Gastroesophageal sphincter (tissue), 3 donors: ENCODE results near the gene DYNC1I2.

Experiments used
- CTCF ChIP-seq, 4 experiments: fragments of 200-600 bp in 2 of 4; fragments of 450-650 bp in 2 of 4; sonication (generic) in 1 of 4; IDR thresholded peaks; one replicate each; pipeline ENCODE4 v1.5.1; 2017 to 2019; ENCODE audit warnings: antibody characterized with exemption in 4 of 4, mild to moderate bottlenecking in 2 of 4, moderate library complexity in 2 of 4
- EP300 ChIP-seq: sonication (generic); formaldehyde crosslinking; IDR thresholded peaks from one replicate; pipeline ENCODE4 v1.6.1; 2017; ENCODE audit warnings: antibody characterized with exemption, mild to moderate bottlenecking
- POLR2A ChIP-seq, 2 donors: fragments of 450-650 bp; IDR thresholded peaks; one replicate each; pipeline ENCODE4 v1.6.1; 2017; ENCODE audit warnings: antibody characterized with exemption in 2 of 2, mild to moderate bottlenecking in 2 of 2, moderate library complexity in 1 of 2
- POLR2AphosphoS5 ChIP-seq: sonication (generic); formaldehyde crosslinking; IDR thresholded peaks from one replicate; pipeline ENCODE4 v1.6.1; 2017; ENCODE audit warnings: antibody characterized with exemption

GRCh38 chr2:171667041-171667440 lies 20.2 kb upstream of the DYNC1I2 start:
- TF ChIP-seq CTCF (IDR thresholded peaks at IDR 0.05) (no peak), EP300 (no peak), POLR2A (IDR thresholded peaks at IDR 0.05) (no peak), POLR2AphosphoS5 (no peak)
